H1 (cell line): ENCODE measurements around the gene CIRBP. TPM values are rescaled to one million over a fixed set of nuclear protein-coding genes. Genes with fewer than 3 reads are reported as not detected.

ENCODE experiments used
- CHD1 ChIP-seq: IDR thresholded peaks from 2 replicates; pipeline ENCODE4 v1.6.1; 2012; ENCODE audit warnings: low read depth, low read length, improper control_type of control experiment
- CTBP2 ChIP-seq: IDR thresholded peaks from 2 replicates; pipeline ENCODE4 v1.7.0; 2011; ENCODE audit warnings: borderline replicate concordance, mild to moderate bottlenecking, moderate library complexity, mixed read lengths, low read length; ENCODE audit not compliant: insufficient read depth, insufficient read length
- EGR1 ChIP-seq: IDR thresholded peaks from 2 replicates; pipeline ENCODE4 v1.6.1; 2011; ENCODE audit warnings: low read depth, low read length, borderline replicate concordance
- EP300 ChIP-seq, 2 experiments: IDR thresholded peaks; 1 replicate in 1 of 2; 2 replicates in 1 of 2; pipeline ENCODE4 v1.6.1; 2011 to 2012; ENCODE audit warnings: low read depth in 2 of 2, low read length in 2 of 2, mild to moderate bottlenecking in 2 of 2, borderline replicate concordance in 1 of 2, inconsistent platforms in 1 of 2, moderate library complexity in 1 of 2
- HDAC6 ChIP-seq: IDR thresholded peaks from one replicate; pipeline ENCODE4 v1.7.1; 2012; ENCODE audit warnings: low read depth, mild to moderate bottlenecking, inconsistent platforms, low read length, moderate library complexity
- KDM1A ChIP-seq: fragments of 200-600, 300-600 bp; sonication (generic); IDR thresholded peaks from 2 replicates; pipeline ENCODE4 v1.7.1; 2016; ENCODE audit warnings: mild to moderate bottlenecking, low read length, borderline replicate concordance
- KDM5A ChIP-seq: fragments of 200-600 bp; IDR thresholded peaks from 2 replicates; pipeline ENCODE4 v1.7.1; 2012; ENCODE audit warnings: mild to moderate bottlenecking, low read length, inconsistent platforms, mixed read lengths
- MAFK ChIP-seq: IDR thresholded peaks from 2 replicates; pipeline ENCODE4 v1.6.1; 2012; ENCODE audit warnings: low read depth, mild to moderate bottlenecking, improper control_type of control experiment, low read length
- POLR2AphosphoS5 ChIP-seq: IDR thresholded peaks from 2 replicates; pipeline ENCODE4 v1.6.1; 2011; ENCODE audit warnings: low read depth, low read length
- POU5F1 ChIP-seq: IDR thresholded peaks from 2 replicates; pipeline ENCODE4 v1.6.1; 2011; ENCODE audit warnings: low read depth, mild to moderate bottlenecking, low read length, moderate library complexity
- RBBP5 ChIP-seq: IDR thresholded peaks from 2 replicates; pipeline ENCODE4 v1.7.1; 2012; ENCODE audit warnings: low read depth, mild to moderate bottlenecking, inconsistent platforms, low read length, moderate library complexity, borderline replicate concordance
- RFX5 ChIP-seq: IDR thresholded peaks from 2 replicates; pipeline ENCODE4 v1.6.1; 2011; ENCODE audit warnings: low read depth, low read length, improper control_type of control experiment, borderline replicate concordance
- RXRA ChIP-seq: IDR thresholded peaks from 2 replicates; pipeline ENCODE4 v1.6.1; 2011; ENCODE audit warnings: low read depth, mild to moderate bottlenecking, low read length, moderate library complexity; ENCODE audit not compliant: insufficient read depth
- SP4 ChIP-seq: IDR thresholded peaks from 2 replicates; pipeline ENCODE4 v1.6.1; 2012; ENCODE audit warnings: low read length, inconsistent platforms
- SRF ChIP-seq: IDR thresholded peaks from 2 replicates; pipeline ENCODE4 v1.6.1; 2011; ENCODE audit warnings: mild to moderate bottlenecking, low read depth, low read length, moderate library complexity
- TAF7 ChIP-seq: optimal IDR thresholded peaks from 2 replicates; pipeline ENCODE3; 2011; ENCODE audit warnings: low read depth, mild to moderate bottlenecking, inconsistent platforms, low read length, moderate library complexity, borderline replicate concordance
- TCF12 ChIP-seq: IDR thresholded peaks from 2 replicates; pipeline ENCODE4 v1.6.1; 2011; ENCODE audit warnings: low read depth, mild to moderate bottlenecking, low read length
- ZNF274 ChIP-seq: IDR thresholded peaks from 2 replicates; pipeline ENCODE4 v1.7.0; 2012; ENCODE audit warnings: low read length, borderline replicate concordance; ENCODE audit errors: extremely low read depth
- polyA plus RNA-seq, 7 experiments: library from polyadenylated mRNA; depleted of rRNA in 3 of 7; stranded (reverse) in 5 of 7; unstranded in 2 of 7; fragments of >200 nt in 5 of 7; fragments of 200-250 nt in 2 of 7; gene quantifications; 1 replicate in 5 of 7; 2 replicates in 1 of 7; 4 replicates in 1 of 7; pipeline versions ENCODE4 v1.2.1 to v1.2.3, GENCODE V29; 2011 to 2013; ENCODE audit warnings: missing spikeins in 2 of 7, mixed read lengths in 2 of 7
- total RNA-seq: library from RNA; stranded (reverse); fragmentation: NEBNext Ultra II Directional; extraction: Animal tissue kit (Norgen Biotek cat#: 25700); gene quantifications from 2 replicates; pipeline ENCODE4 v1.2.1, GENCODE V29; 2021
- TF ChIP-seq, protein P1 (sequence below): IDR thresholded peaks from 2 replicates; pipeline ENCODE4 v1.6.1; 2011; ENCODE audit warnings: low read length, improper control_type of control experiment
- TF ChIP-seq, protein P2 (sequence below), 3 experiments: IDR thresholded peaks; 1 replicate in 2 of 3; 2 replicates in 1 of 3; pipeline versions ENCODE4 v1.5.1 to v1.6.1; 2011; ENCODE audit warnings: low read length in 3 of 3, mild to moderate bottlenecking in 3 of 3, inconsistent platforms in 2 of 3, low read depth in 1 of 3, moderate library complexity in 1 of 3; ENCODE audit not compliant: insufficient read depth in 1 of 3; ENCODE audit errors: control extremely low read depth in 1 of 3

The CIRBP gene
- total and polyA plus RNA-seq, 2 of the 8 experiments (the other 6 are each of a cell fraction or from before 2014, with no cell fraction given): 175 to 199 TPM

DNA sequence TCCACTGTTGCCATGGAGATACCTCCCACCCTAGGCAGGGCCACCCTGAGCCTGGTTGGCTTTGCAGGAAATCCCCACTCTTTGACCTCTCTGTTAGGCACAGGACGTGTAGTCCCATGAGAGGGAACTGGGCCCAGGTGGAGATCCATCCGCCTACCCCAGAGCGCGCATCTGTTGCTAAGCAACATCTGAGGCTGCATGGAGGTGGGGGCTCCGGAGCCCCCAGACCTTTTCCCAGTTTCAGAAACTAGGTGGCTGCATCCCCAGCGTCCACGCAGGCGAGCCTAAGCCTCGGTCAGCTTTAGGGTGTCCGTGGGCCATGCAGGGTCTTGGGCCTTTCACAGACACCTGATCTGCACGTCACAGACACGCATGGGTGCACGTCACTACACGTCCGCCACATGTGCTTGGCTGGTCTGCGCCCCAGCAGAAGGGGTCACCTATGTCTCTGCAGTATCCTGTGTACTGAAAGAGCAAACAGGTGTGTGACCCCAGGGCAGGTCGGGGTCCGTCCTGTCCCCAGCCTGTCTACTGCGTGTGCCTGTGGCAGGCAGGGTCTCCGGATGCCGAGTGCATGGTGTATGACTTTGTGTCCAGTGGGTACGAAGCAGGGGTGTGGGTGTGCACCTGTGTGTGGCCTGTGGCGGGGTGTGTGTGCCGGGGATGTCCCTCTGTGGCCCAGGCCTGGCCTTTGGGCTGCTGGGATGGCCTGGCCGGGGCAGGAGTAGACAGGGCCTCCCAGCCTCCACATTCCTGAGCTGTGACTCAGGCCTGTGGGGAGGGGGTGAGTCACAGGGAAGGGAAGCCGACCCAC, 4.1 kb upstream of the CIRBP start (continued):
- TF ChIP-seq, protein P1, sequence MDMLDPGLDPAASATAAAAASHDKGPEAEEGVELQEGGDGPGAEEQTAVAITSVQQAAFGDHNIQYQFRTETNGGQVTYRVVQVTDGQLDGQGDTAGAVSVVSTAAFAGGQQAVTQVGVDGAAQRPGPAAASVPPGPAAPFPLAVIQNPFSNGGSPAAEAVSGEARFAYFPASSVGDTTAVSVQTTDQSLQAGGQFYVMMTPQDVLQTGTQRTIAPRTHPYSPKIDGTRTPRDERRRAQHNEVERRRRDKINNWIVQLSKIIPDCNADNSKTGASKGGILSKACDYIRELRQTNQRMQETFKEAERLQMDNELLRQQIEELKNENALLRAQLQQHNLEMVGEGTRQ: no peak
- TF ChIP-seq KDM1A: no peak
- TF ChIP-seq MAFK: no peak
- TF ChIP-seq CTBP2: no peak
- TF ChIP-seq POU5F1: no peak
- no peak for TF ChIP-seq RBBP5
- 0 out of 2 replicates have a peak, but pooled peaks have one; percentile 45 for TF ChIP-seq TCF12
- no peak for TF ChIP-seq HDAC6
- no peak for TF ChIP-seq RFX5
- TF ChIP-seq RXRA: no peak
- no peak for TF ChIP-seq ZNF274
- no peak for TF ChIP-seq EGR1
- no peak for TF ChIP-seq KDM5A
- TF ChIP-seq POLR2AphosphoS5: no peak
- no peak for TF ChIP-seq SRF
- TF ChIP-seq, protein P2, sequence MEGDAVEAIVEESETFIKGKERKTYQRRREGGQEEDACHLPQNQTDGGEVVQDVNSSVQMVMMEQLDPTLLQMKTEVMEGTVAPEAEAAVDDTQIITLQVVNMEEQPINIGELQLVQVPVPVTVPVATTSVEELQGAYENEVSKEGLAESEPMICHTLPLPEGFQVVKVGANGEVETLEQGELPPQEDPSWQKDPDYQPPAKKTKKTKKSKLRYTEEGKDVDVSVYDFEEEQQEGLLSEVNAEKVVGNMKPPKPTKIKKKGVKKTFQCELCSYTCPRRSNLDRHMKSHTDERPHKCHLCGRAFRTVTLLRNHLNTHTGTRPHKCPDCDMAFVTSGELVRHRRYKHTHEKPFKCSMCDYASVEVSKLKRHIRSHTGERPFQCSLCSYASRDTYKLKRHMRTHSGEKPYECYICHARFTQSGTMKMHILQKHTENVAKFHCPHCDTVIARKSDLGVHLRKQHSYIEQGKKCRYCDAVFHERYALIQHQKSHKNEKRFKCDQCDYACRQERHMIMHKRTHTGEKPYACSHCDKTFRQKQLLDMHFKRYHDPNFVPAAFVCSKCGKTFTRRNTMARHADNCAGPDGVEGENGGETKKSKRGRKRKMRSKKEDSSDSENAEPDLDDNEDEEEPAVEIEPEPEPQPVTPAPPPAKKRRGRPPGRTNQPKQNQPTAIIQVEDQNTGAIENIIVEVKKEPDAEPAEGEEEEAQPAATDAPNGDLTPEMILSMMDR (IDR thresholded peaks at IDR 0.05; ENCODE audit: control extremely low read depth in 1 of 3, insufficient read depth in 1 of 3, low read depth in 1 of 3, low read length in 3 of 3): no peak
- no peak for TF ChIP-seq CHD1
- no peak for TF ChIP-seq EP300 (IDR thresholded peaks at IDR 0.05; ENCODE audit: borderline replicate concordance in 1 of 2, low read depth in 2 of 2, low read length in 2 of 2)
- TF ChIP-seq TAF7: no peak
- no peak for TF ChIP-seq SP4
